GM23248 (cell line): ENCODE data around the gene TMEM108. TPM values are rescaled to one million over a fixed set of nuclear protein-coding genes. Genes with fewer than 3 reads are reported as not detected.
"Not testable (repeated sequence)": the region's sequence is repeated elsewhere in the genome, so short reads cannot be mapped to it uniquely, and the experiment has no call there.

Experiments
- DNase-seq: peaks from one replicate; pipeline ENCODE4 v3.0.0-alpha.2; 2015
- H2AFZ ChIP-seq: fragments of 200-600 bp; sonication (generic); 2 replicates; pipeline ENCODE4 v1.6.1; 2016; ENCODE audit warnings: antibody characterized with exemption
- H3F3A ChIP-seq: fragments of 200-600 bp; sonication (generic); 2 replicates; pipeline ENCODE4 v1.6.1; 2016; ENCODE audit warnings: mild to moderate bottlenecking, antibody characterized with exemption, mixed run types; ENCODE audit not compliant: insufficient read depth
- H3K27ac ChIP-seq: fragments of 200-600 bp; sonication (generic); 2 replicates; pipeline ENCODE4 v1.5.1; 2016; ENCODE audit warnings: mild to moderate bottlenecking
- H3K27me3 ChIP-seq: fragments of 200-600 bp; sonication (generic); replicated peaks from 2 replicates; pipeline ENCODE4 v1.6.1; 2016; ENCODE audit warnings: mild to moderate bottlenecking; ENCODE audit not compliant: insufficient read depth
- H3K36me3 ChIP-seq: fragments of 200-600 bp; sonication (generic); 2 replicates; pipeline ENCODE4 v1.6.1; 2016; ENCODE audit warnings: low read depth, mild to moderate bottlenecking
- H3K4me1 ChIP-seq: fragments of 200-600 bp; sonication (generic); 2 replicates; pipeline ENCODE4 v1.6.1; 2016; ENCODE audit warnings: mild to moderate bottlenecking; ENCODE audit not compliant: insufficient read depth
- H3K4me2 ChIP-seq: fragments of 200-600 bp; sonication (generic); one replicate; pipeline ENCODE4 v1.6.1; 2016; ENCODE audit warnings: mild to moderate bottlenecking; ENCODE audit not compliant: unreplicated experiment
- H3K4me3 ChIP-seq: fragments of 200-600 bp; sonication (generic); 2 replicates; pipeline ENCODE4 v1.5.1; 2016; ENCODE audit warnings: mild to moderate bottlenecking
- H3K79me2 ChIP-seq: fragments of 200-600 bp; sonication (generic); 2 replicates; pipeline ENCODE4 v1.6.1; 2016; ENCODE audit warnings: mild to moderate bottlenecking; ENCODE audit not compliant: insufficient read depth
- H3K9ac ChIP-seq: fragments of 200-600 bp; sonication (generic); 2 replicates; pipeline ENCODE4 v1.6.1; 2016; ENCODE audit warnings: mild to moderate bottlenecking
- H3K9me2 ChIP-seq: fragments of 200-600 bp; sonication (generic); 2 replicates; pipeline ENCODE4 v1.6.1; 2016; ENCODE audit warnings: mixed run types, mild to moderate bottlenecking, moderate library complexity; ENCODE audit not compliant: insufficient read depth
- H3K9me3 ChIP-seq: fragments of 200-600 bp; sonication (generic); one replicate; pipeline ENCODE4 v1.6.1; 2017; ENCODE audit warnings: low read depth
- H4K20me1 ChIP-seq: fragments of 200-600 bp; sonication (generic); 2 replicates; pipeline ENCODE4 v1.6.0; 2016; ENCODE audit not compliant: insufficient read depth
- EZH2 ChIP-seq: fragments of 200-600 bp; sonication (generic); IDR thresholded peaks from 2 replicates; pipeline ENCODE4 v1.6.1; 2018; ENCODE audit warnings: antibody characterized with exemption, mild to moderate bottlenecking; ENCODE audit not compliant: insufficient read depth, poor library complexity, severe bottlenecking
- EZH2phosphoT487 ChIP-seq: fragments of 200-600 bp; sonication (generic); IDR thresholded peaks from 2 replicates; pipeline ENCODE4 v1.6.1; 2018; ENCODE audit warnings: antibody characterized with exemption, moderate library complexity, mild to moderate bottlenecking, low read depth; ENCODE audit not compliant: insufficient read depth
- WGBS, 2 experiments: methylation state at CpG; one replicate each; pipeline ENCODE4 v1.1.6; 2015 to 2017; ENCODE audit warnings: low lambda C conversion rate in 2 of 2, low coverage in 1 of 2; ENCODE audit errors: missing lambda C conversion rate in 2 of 2; 5-methylcytosine and 5-hydroxymethylcytosine counted together
- in situ Hi-C: fragments of 300-500 bp; cut with MboI; formaldehyde crosslinking; loops from 2 replicates; pipeline ENCODE4 v1.15.0; 2020
- polyA plus RNA-seq: library from polyadenylated mRNA; unstranded; fragments of >200 nt; fragmentation: Nextera tagmentation; extraction: Ambion mirVana; gene quantifications from 2 replicates; pipeline ENCODE4 v1.2.1, GENCODE V29; 2016
- total RNA-seq: library from RNA; depleted of rRNA; stranded (reverse); fragments of >200 nt; shearing (Covaris generic); gene quantifications from 2 replicates; pipeline ENCODE4 v1.2.3, GENCODE V29; 2014

Gene TMEM108
- total and polyA plus RNA-seq, 2 experiments from 2014 or later = not detected

- Histone ChIP-seq H2AFZ (no peak overlapping the region), H3K4me1 (no peaks in the 10 kb centered on the region), H3K36me3 (no peaks in the 10 kb centered on the region), H3K9me2 (no peaks in the 10 kb centered on the region), H3K9ac (no peak overlapping the region), H3K27ac (no peak overlapping the region), H4K20me1 (no peaks in the 10 kb centered on the region), H3K4me2 (no peak overlapping the region), H3F3A (no peaks in the 10 kb centered on the region), H3K4me3 (no peak overlapping the region), H3K9me3 (no peaks in the 10 kb centered on the region), H3K27me3 (no peaks in the 10 kb centered on the region), H3K79me2 (no peaks in the 10 kb centered on the region)
- no peak for DNase-seq
- TF ChIP-seq EZH2phosphoT487 (no peak), EZH2 (no peak)
- in situ Hi-C loops = no loop called here
- 17 to 18% methylated on average over 2 of the region's 2 CpGs for WGBS, 2 experiments
Measured at GRCh38 chr3:133007601-133008000, 30.6 kb upstream of the TMEM108 start.

DNA sequence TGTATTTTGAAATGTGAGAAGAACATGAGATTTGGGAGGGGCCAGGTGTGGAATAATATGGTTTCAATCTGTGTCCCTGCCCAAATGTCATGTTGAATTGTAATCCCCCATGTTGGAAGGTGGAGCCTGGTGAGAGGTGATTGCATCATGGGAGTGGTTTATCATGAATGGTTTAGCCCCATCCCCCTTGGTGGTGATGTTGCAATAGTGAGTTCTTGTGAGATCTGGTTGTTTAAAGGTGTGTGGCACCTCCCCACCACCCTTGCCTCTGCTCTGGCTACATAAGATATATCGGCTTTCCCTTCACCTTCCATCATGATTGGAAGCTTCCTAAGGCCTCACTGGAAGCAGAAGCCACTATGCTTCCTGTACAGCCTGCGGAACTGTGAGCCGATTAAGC, 23.9 kb upstream of the TMEM108 start:
- Histone ChIP-seq H2AFZ (no peak overlapping the region), H3K9me2 (no peaks in the 10 kb centered on the region), H4K20me1 (no peaks in the 10 kb centered on the region), H3K27me3 (no peaks in the 10 kb centered on the region), H3K9me3 (no peaks in the 10 kb centered on the region), H3K4me1 (no peaks in the 10 kb centered on the region), H3K4me2 (no peak overlapping the region), H3K27ac (no peak overlapping the region), H3F3A (no peaks in the 10 kb centered on the region), H3K9ac (no peak overlapping the region), H3K4me3 (no peak overlapping the region), H3K36me3 (no peaks in the 10 kb centered on the region), H3K79me2 (no peaks in the 10 kb centered on the region)
- WGBS, 2 experiments = 37 to 49% methylated on average over 3 of the region's 3 CpGs
- no peak for TF ChIP-seq EZH2phosphoT487
- DNase-seq = no peak
- in situ Hi-C loops = no loop called here

- H3K9ac ChIP-seq, H3K4me1 ChIP-seq, H3F3A ChIP-seq, DNase-seq, H3K27ac ChIP-seq, H4K20me1 ChIP-seq, H3K79me2 ChIP-seq, H3K27me3 ChIP-seq, H3K9me3 ChIP-seq, H3K4me3 ChIP-seq, H3K36me3 ChIP-seq, H3K4me2 ChIP-seq, in situ Hi-C loops, H2AFZ ChIP-seq, H3K9me2 ChIP-seq: not testable (repeated sequence)
- WGBS, 2 experiments = 2 to 3% methylated on average over 5 of the region's 5 CpGs
Measured at GRCh38 chr3:133015573-133015972, 22.6 kb upstream of the TMEM108 start.

DNA sequence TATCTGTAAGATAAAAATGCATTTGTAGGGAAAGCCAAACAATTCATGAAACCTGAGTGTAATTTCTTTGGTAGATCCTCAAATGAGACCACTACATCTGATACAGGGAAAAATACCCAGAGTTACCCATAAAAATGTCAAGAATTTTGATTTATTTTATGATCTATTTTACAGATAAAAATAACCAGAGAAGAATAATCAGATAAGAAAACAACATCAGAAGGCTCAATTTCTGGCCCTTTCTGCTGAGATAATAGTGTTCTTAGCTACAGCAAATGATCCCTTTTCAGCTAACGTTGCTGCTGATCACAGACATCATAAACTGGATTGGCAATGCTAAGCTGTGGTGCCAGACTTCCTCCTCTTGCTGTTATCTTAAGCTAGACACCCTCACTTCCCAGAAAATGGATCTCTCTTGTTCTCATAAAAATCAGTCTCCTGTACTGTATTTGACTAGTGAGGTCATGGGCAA, 21.3 kb upstream of the TMEM108 start:
- Histone ChIP-seq H3K79me2 (no peaks in the 10 kb centered on the region), H3K9me3 (no peaks in the 10 kb centered on the region), H3K9ac (no peak overlapping the region), H2AFZ (no peak overlapping the region), H3K4me3 (no peak overlapping the region), H3K9me2 (no peaks in the 10 kb centered on the region), H3K4me2 (no peak overlapping the region), H3K27ac (no peak overlapping the region), H3K4me1 (no peaks in the 10 kb centered on the region), H3F3A (no peaks in the 10 kb centered on the region), H3K27me3 (no peaks in the 10 kb centered on the region), H4K20me1 (no peaks in the 10 kb centered on the region), H3K36me3 (no peaks in the 10 kb centered on the region)
- in situ Hi-C loops = no loop called here
- 0% methylated on average over 1 of the region's 1 CpG for WGBS, 2 experiments
- no peak for DNase-seq
- TF ChIP-seq EZH2phosphoT487 (no peak), EZH2 (no peak)

DNA sequence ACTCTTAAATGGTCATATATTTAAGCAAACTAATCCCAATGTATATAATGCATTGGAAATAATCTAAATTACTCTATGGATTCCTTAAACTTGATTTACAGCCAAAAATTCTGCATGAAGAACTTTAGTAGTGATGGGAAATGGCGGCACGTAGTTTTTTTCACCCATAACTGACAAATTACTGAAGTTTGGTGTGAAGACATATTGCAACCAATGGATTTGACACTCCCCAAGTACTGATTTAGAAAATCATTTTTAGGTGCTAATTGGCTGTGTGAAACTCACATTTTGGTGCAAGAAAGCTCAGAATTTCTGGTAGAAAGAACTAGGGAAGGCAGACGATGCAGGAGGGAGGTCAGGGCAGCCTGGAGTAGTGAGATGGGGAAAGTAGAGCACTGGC, 19.3 kb upstream of the TMEM108 start:
- Histone ChIP-seq H3K9me2 (no peaks in the 10 kb centered on the region), H2AFZ (no peak overlapping the region), H3K27ac (no peak overlapping the region), H3K9ac (no peak overlapping the region), H3K4me2 (no peak overlapping the region), H3F3A (no peaks in the 10 kb centered on the region), H3K4me3 (no peak overlapping the region), H3K27me3 (no peaks in the 10 kb centered on the region), H3K4me1 (no peaks in the 10 kb centered on the region), H3K79me2 (no peaks in the 10 kb centered on the region), H3K9me3 (no peaks in the 10 kb centered on the region), H4K20me1 (no peaks in the 10 kb centered on the region), H3K36me3 (no peaks in the 10 kb centered on the region)
- in situ Hi-C loops = no loop called here
- DNase-seq = no peak
- WGBS, 2 experiments = 25 to 32% methylated on average over 3 of the region's 3 CpGs
- TF ChIP-seq EZH2 (no peak), EZH2phosphoT487 (no peak)
